ENCODE results near the gene TMEM254.

TMEM254 gene

DNA sequence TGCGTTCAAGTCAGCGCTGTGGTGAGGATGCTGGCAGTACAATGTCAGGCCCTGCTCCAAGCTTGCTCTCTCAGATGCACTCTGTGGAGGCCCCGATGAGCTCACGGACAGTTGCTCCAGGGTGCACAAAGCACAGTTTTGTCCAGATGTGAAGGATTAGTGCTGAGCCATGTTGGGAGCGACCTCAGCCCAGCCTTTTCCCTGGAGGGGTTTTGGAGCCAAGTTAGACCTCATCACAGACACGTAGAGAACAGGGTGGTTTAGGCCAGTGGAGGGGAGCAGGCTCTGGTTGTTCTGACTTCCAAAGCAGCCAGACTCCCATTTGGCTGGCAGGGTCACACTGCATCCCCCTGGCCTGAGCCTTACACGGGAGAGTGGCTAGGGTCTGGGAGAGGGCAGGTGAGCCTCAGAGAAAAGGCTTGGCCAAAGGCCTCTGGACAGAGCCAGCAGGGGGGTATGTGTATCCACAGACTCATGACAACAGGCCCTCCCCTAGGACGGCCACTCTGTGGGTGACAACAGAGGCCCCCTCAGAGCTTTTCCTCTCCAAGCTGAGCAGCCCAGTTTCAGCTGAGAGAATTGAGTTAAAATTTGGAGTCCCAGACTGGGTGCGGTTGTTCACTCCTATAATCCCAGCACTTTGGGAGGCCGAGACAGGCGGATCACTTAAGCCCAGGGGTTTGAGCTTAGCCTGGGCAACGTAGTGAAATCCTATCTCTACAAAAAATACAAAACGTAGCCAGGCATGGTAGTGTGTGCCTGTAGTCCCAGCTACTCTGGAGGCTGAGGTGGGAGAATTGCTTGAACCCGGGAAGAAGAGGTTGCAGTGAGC is 58.8 kb downstream of the TMEM254 start:
- TF ChIP-seq, protein P1, sequence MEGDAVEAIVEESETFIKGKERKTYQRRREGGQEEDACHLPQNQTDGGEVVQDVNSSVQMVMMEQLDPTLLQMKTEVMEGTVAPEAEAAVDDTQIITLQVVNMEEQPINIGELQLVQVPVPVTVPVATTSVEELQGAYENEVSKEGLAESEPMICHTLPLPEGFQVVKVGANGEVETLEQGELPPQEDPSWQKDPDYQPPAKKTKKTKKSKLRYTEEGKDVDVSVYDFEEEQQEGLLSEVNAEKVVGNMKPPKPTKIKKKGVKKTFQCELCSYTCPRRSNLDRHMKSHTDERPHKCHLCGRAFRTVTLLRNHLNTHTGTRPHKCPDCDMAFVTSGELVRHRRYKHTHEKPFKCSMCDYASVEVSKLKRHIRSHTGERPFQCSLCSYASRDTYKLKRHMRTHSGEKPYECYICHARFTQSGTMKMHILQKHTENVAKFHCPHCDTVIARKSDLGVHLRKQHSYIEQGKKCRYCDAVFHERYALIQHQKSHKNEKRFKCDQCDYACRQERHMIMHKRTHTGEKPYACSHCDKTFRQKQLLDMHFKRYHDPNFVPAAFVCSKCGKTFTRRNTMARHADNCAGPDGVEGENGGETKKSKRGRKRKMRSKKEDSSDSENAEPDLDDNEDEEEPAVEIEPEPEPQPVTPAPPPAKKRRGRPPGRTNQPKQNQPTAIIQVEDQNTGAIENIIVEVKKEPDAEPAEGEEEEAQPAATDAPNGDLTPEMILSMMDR (conservative IDR thresholded peaks at IDR 0.05; ENCODE audit: low read depth, low read length) = no peak
- no peak overlapping the region for H3K4me3 ChIP-seq (ENCODE audit: low read length)
- DNase-seq (ENCODE audit: low read depth) = no peak

DNA sequence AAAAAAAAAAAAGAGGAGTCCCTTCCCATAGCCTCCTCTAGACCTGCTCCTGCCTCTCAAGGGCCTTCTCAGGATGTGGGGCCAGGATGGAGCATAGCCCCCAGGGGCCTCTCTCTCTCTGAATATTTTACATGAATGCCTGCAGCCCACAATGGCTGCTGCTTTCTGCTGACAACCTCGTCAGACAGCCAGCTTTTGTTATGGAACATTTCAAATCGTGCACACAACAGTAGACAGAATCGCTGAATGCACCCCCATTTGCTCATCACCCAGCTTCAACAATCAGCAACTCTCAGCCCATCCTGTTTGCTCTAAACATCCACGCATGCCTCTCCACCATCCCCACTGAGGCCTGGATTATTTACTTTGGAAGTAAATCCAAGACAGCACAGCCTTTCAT is 59.5 kb downstream of the TMEM254 start:
- no peak for DNase-seq (ENCODE audit: low read depth)
- no peak overlapping the region for H3K4me3 ChIP-seq (ENCODE audit: low read length)
- TF ChIP-seq, protein P1 (conservative IDR thresholded peaks at IDR 0.05; ENCODE audit: low read depth, low read length) = no peak

DNA sequence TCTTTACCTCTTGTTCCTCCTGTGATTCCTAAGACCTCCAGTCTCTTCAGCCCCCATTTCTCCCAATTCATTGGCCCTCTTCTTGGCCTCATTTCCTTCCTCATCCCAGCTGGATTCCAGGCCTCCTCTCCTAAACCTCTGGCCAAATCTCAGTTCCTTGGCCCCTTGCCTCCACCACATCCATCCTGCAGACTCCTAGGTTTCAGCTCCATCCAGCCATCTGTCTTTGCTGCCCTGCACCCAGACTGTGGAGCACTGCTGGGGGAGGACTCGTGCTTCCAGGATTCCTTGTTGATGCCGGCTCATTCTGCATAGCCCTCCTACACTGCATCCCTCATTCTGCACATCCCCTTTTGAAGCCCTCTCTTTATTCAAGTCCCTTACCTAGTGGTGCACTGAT is 60.8 kb downstream of the TMEM254 start:
- DNase-seq (ENCODE audit: low read depth) = no peak
- no peak overlapping the region for H3K4me3 ChIP-seq (ENCODE audit: low read length)
- TF ChIP-seq, protein P1 (conservative IDR thresholded peaks at IDR 0.05; ENCODE audit: low read depth, low read length) = no peak

DNA sequence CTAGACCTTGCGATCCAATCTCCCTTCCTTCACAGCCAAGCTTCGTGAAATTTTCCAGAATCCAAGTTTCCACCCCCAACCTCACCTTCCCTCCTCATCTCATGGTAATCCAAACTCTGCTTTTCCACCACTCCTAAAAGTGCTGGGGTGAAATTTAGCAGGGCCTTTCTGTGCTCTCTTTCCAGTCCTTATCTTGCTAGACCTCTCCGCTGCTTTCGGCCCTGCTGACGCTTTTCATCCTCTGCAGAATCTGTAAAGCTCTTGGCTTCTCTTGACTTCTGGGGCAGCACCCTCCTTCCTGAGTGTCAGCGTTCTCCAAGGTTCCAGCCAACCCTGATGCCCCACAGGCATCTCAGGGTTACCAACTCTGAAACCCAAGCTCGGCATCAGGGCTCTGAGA is 61.8 kb downstream of the TMEM254 start:
- DNase-seq (ENCODE audit: low read depth) = no peak
- no peak overlapping the region for H3K4me3 ChIP-seq (ENCODE audit: low read length)
- TF ChIP-seq, protein P1 (conservative IDR thresholded peaks at IDR 0.05; ENCODE audit: low read depth, low read length) = no peak

DNA sequence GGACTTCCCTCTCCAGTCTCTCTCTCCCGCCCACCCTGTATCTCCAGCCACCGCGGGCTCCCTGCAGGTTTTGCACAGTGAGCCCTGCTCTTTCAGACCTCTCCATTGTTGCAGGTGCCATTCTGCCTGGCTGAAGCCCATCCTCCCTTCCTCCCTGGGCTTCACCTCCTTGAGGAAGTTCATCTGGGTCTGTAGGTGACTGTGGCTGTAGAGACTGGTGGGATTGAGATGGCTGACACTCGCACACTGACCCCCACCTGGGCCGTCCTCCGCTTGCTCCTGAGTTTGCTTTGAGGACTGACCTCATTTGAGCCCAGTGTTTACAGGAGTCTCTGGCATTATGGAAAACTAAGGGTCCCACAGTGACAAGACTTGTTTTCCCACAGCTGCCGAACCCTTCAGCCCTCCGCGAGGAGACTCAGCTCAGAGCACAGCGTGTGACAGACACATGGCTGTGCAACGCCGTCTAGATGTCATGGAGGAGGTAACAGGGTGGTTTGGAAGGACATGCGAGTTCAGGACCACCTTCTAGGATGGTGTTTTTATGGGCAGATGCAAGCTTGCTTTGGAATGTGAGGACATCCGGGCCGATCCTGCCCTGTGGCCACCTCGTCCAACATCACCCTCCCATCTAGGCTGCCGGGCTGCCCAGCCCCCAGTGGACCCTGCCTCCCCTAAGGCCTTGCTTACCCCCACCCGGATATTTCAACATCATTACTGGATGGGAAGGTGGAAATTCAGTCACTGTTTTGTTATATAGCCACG is 63.4 kb downstream of the TMEM254 start:
- no peak overlapping the region for H3K4me3 ChIP-seq (ENCODE audit: low read length)
- TF ChIP-seq, protein P1 (conservative IDR thresholded peaks at IDR 0.05; ENCODE audit: low read depth, low read length) = no peak
- DNase-seq (ENCODE audit: low read depth) = no peak

Data from retinal pigment epithelial cell (primary cell).